Measurements from ENCODE around the gene HRNR.

Gene HRNR

GRCh38 chr1:152162792-152163463 is 61.1 kb downstream of the HRNR start:
- H3K9me2 ChIP-seq (replicated peaks; ENCODE audit: control insufficient read depth, low read length) = no peaks in the 10 kb centered on the region
- no peaks in the 10 kb centered on the region for H3K27me3 ChIP-seq (ENCODE audit: control insufficient read depth, low read length)
- no peaks in the 10 kb centered on the region for H3K79me2 ChIP-seq (ENCODE audit: control insufficient read depth, low read length)
- no peaks in the 10 kb centered on the region for H3F3A ChIP-seq (ENCODE audit: control insufficient read depth, insufficient read depth)
- TF ChIP-seq EZH2phosphoT487 (IDR thresholded peaks at IDR 0.05; ENCODE audit: borderline replicate concordance, low read length) (no peak), CTCF (IDR thresholded peaks at IDR 0.05; ENCODE audit: low read depth, low read length, poor library complexity, severe bottlenecking) (no peak)
- peaks cover 6% of the 10 kb centered on the region; the same call in 1 of the 2 replicates for H3K9me3 ChIP-seq (ENCODE audit: control insufficient read depth, insufficient read depth, low read length)
- H3K27ac ChIP-seq (ENCODE audit: low read depth, low read length) = no peak overlapping the region
- H3K4me1 ChIP-seq (ENCODE audit: control insufficient read depth, low read length) = peaks cover 19% of the 10 kb centered on the region
- no peak overlapping the region for H3K4me2 ChIP-seq (ENCODE audit: low read length)
- no peaks in the 10 kb centered on the region for H3K36me3 ChIP-seq (ENCODE audit: control insufficient read depth, low read length)
- no peaks in the 10 kb centered on the region for H4K20me1 ChIP-seq (ENCODE audit: control insufficient read depth, insufficient read depth, low read depth, low read length)
- H3K4me3 ChIP-seq (ENCODE audit: low read length) = no peak overlapping the region

All from DOHH2 (cell line).